Epithelial cell of proximal tubule (primary cell): ENCODE measurements around the gene ERP27. TPM values are rescaled to one million over a fixed set of nuclear protein-coding genes. Genes with fewer than 3 reads are reported as not detected.

Source experiments
- DNase-seq: peaks from one replicate; pipeline ENCODE4 v3.0.0-alpha.2; 2011; ENCODE audit warnings: low read depth
- H3K4me3 ChIP-seq: 2 replicates; pipeline ENCODE4 v1.5.1; 2011; ENCODE audit warnings: low read depth, mild to moderate bottlenecking, low read length
- CTCF ChIP-seq: conservative IDR thresholded peaks from 2 replicates; pipeline ENCODE4 v1.5.1; 2012; ENCODE audit warnings: low read depth, mild to moderate bottlenecking, low read length
- total RNA-seq: library from RNA; depleted of rRNA; stranded (reverse); fragments of >200 nt; gene quantifications from 2 replicates; pipeline ENCODE4 v1.2.3, GENCODE V29; 2015

The ERP27 gene
- total RNA-seq, 1 donor from 2014 or later, result 0.58 TPM

GRCh38 chr12:14960548-14961465 lies 22.5 kb upstream of the ERP27 start:
- DNase-seq, result no peak
- H3K4me3 ChIP-seq, result no peak overlapping the region
- TF ChIP-seq CTCF, result no peak

GRCh38 chr12:14959916-14960496 lies 21.7 kb upstream of the ERP27 start:
- TF ChIP-seq CTCF, result no peak
- DNase-seq, result no peak
- no peak overlapping the region for H3K4me3 ChIP-seq

- H3K4me3 ChIP-seq, result no peak overlapping the region
- no peak for DNase-seq
- TF ChIP-seq CTCF, result no peak
Observed at GRCh38 chr12:14959463-14959862, 21.1 kb upstream of the ERP27 start.

GRCh38 chr12:14959126-14959440 lies 20.7 kb upstream of the ERP27 start:
- TF ChIP-seq CTCF, result no peak
- H3K4me3 ChIP-seq, result no peak overlapping the region
- DNase-seq, result no peak

GRCh38 chr12:14958361-14959125 lies 20.2 kb upstream of the ERP27 start:
- no peak for DNase-seq
- H3K4me3 ChIP-seq, result no peak overlapping the region
- no peak for TF ChIP-seq CTCF

- no peak overlapping the region for H3K4me3 ChIP-seq
- no peak for TF ChIP-seq CTCF
- DNase-seq, result no peak
Observed at GRCh38 chr12:14957551-14958168, 19.3 kb upstream of the ERP27 start.
